ENCODE measurements around the gene WIF1. TPM values are rescaled to one million over a fixed set of nuclear protein-coding genes. Genes with fewer than 3 reads are reported as not detected.

The WIF1 gene
- polyA plus RNA-seq, 1 donor (not counting 4 experiments of a cell fraction or from before 2014, with no cell fraction given) = not detected

GRCh38 chr12:65152012-65152411 is 30.9 kb upstream of the WIF1 start:
- Histone ChIP-seq H3K4me1 (ENCODE audit: control insufficient read depth, extremely low read depth, insufficient read depth, low read length) (no peaks in the 10 kb centered on the region), H3K4me3 (ENCODE audit: control insufficient read depth in 2 of 3, extremely low read depth in 1 of 3, insufficient read depth in 2 of 3, low read depth in 1 of 3, low read length in 3 of 3) (no peak overlapping the region), H2AFZ (ENCODE audit: control insufficient read depth, low read length) (no peak overlapping the region), H3K4me2 (ENCODE audit: control insufficient read depth, extremely low read depth, insufficient read depth, low read depth, low read length) (no peak overlapping the region), H3K9ac (ENCODE audit: control insufficient read depth, extremely low read depth, insufficient read depth, low read length) (no peak overlapping the region), H3K36me3 (ENCODE audit: control insufficient read depth in 2 of 2, extremely low read depth in 1 of 2, insufficient read depth in 2 of 2, low read length in 2 of 2) (no peaks in the 10 kb centered on the region), H3K9me1 (ENCODE audit: control insufficient read depth, extremely low read depth, insufficient read depth, low read length) (no peaks in the 10 kb centered on the region), H3K27me3 (ENCODE audit: control insufficient read depth, extremely low read depth, insufficient read depth, low read length) (peaks cover 12% of the 10 kb centered on the region), H3K9me3 (ENCODE audit: control insufficient read depth, low read depth, low read length) (no peaks in the 10 kb centered on the region), H3K27ac (ENCODE audit: control insufficient read depth, insufficient read depth, low read length) (no peak overlapping the region), H3K79me2 (ENCODE audit: control insufficient read depth, insufficient read depth, low read length) (no peaks in the 10 kb centered on the region), H4K20me1 (ENCODE audit: control insufficient read depth, extremely low read depth, insufficient read depth, low read length) (no peaks in the 10 kb centered on the region)
- TF ChIP-seq CTCF (optimal IDR thresholded peaks at IDR 0.05 in 1 of 3, IDR thresholded peaks at IDR 0.05 in 1 of 3, conservative IDR thresholded peaks at IDR 0.05 in 1 of 3; ENCODE audit: extremely low read depth in 1 of 3, insufficient read depth in 2 of 3, low read length in 3 of 3) = no peak
- no peak for TF ChIP-seq EZH2 (IDR thresholded peaks at IDR 0.05; ENCODE audit: low read length)
- dilution Hi-C loops (cut with MboI; ENCODE audit: extremely low pct_ligation_motif_present, low sequenced_read_pairs) = no loop called here
- FAIRE-seq = peak; percentile 23
- DNase-seq (ENCODE audit: low read depth, low spot score) = no peak

- no peaks in the 10 kb centered on the region for H3K4me1 ChIP-seq (ENCODE audit: control insufficient read depth, extremely low read depth, insufficient read depth, low read length)
- no peak overlapping the region for H3K4me3 ChIP-seq (ENCODE audit: control insufficient read depth in 2 of 3, extremely low read depth in 1 of 3, insufficient read depth in 2 of 3, low read depth in 1 of 3, low read length in 3 of 3)
- H3K9me1 ChIP-seq (ENCODE audit: control insufficient read depth, extremely low read depth, insufficient read depth, low read length) = no peaks in the 10 kb centered on the region
- DNase-seq (ENCODE audit: low read depth, low spot score) (no peak), FAIRE-seq (no peak)
- H3K27ac ChIP-seq (ENCODE audit: control insufficient read depth, insufficient read depth, low read length) = no peak overlapping the region
- H3K9ac ChIP-seq (ENCODE audit: control insufficient read depth, extremely low read depth, insufficient read depth, low read length) = no peak overlapping the region
- no peaks in the 10 kb centered on the region for H3K36me3 ChIP-seq (ENCODE audit: control insufficient read depth in 2 of 2, extremely low read depth in 1 of 2, insufficient read depth in 2 of 2, low read length in 2 of 2)
- no peaks in the 10 kb centered on the region for H3K79me2 ChIP-seq (ENCODE audit: control insufficient read depth, insufficient read depth, low read length)
- dilution Hi-C loops (cut with MboI; ENCODE audit: extremely low pct_ligation_motif_present, low sequenced_read_pairs) = no loop called here
- H4K20me1 ChIP-seq (ENCODE audit: control insufficient read depth, extremely low read depth, insufficient read depth, low read length) = no peaks in the 10 kb centered on the region
- no peak overlapping the region for H2AFZ ChIP-seq (ENCODE audit: control insufficient read depth, low read length)
- peaks cover 27% of the 10 kb centered on the region for H3K27me3 ChIP-seq (ENCODE audit: control insufficient read depth, extremely low read depth, insufficient read depth, low read length)
- no peak overlapping the region for H3K4me2 ChIP-seq (ENCODE audit: control insufficient read depth, extremely low read depth, insufficient read depth, low read depth, low read length)
- no peak for TF ChIP-seq CTCF (optimal IDR thresholded peaks at IDR 0.05 in 1 of 3, IDR thresholded peaks at IDR 0.05 in 1 of 3, conservative IDR thresholded peaks at IDR 0.05 in 1 of 3; ENCODE audit: extremely low read depth in 1 of 3, insufficient read depth in 2 of 3, low read length in 3 of 3)
- no peak for TF ChIP-seq EZH2 (IDR thresholded peaks at IDR 0.05; ENCODE audit: low read length)
- no peaks in the 10 kb centered on the region for H3K9me3 ChIP-seq (ENCODE audit: control insufficient read depth, low read depth, low read length)
These were observed 26.3 kb upstream of the WIF1 start for GRCh38 chr12:65147312-65147905.

All from keratinocyte (primary cell).